ENCODE results near the gene HLA-DQB2. TPM values are rescaled to one million over a fixed set of nuclear protein-coding genes. Genes with fewer than 3 reads are reported as not detected.

Gene HLA-DQB2
- total and polyA plus RNA-seq, 10 of the 15 experiments (the other 5 are each of a cell fraction or from before 2014, with no cell fraction given), result 0.28 to 27.1 (median 8.0) TPM

DNA sequence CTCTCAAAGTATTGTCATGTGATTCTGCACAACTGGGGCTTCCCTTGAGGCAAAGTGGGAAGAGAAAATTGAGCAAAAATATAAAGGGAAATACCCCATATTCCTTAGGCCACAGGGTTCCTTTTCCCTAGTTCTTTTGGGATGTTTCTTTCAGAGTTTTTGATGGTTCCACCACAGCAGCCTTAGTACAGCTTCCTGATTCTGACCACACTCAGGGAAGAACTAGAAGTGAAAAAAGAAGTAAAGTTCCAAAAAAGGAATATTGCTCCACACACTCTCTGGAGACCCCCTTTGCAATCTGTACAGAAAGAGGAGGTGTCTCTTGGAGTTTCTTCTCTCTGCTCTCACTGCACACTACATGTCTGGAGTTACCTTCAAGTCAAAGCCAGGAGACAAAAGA, 50.1 kb downstream of the HLA-DQB2 start:
- RAD21 ChIA-PET (ENCODE audit: unreplicated experiment), result interaction anchor here (0.8 to 1.9 kb wide), 3 partner anchors 74 to 397 kb away, joined by 3 to 5 read pairs (median 3); no protein-coding TSS in a partner anchor
- Histone ChIP-seq H3K36me3 (ENCODE audit: control insufficient read depth in 2 of 2, insufficient read depth in 2 of 2, low read length in 1 of 2) (no peaks in the 10 kb centered on the region), H3K4me2 (ENCODE audit: control insufficient read depth, insufficient read depth) (no peak overlapping the region), H2AFZ (ENCODE audit: control insufficient read depth, low read depth, low read length) (no peak overlapping the region), H3K9me3 (replicated peaks; ENCODE audit: control insufficient read depth, insufficient read depth, low read length) (no peaks in the 10 kb centered on the region), H3K4me3 (no peak overlapping the region), H4K20me1 (ENCODE audit: control insufficient read depth, insufficient read depth) (no peaks in the 10 kb centered on the region), H3K27ac (ENCODE audit: control insufficient read depth, insufficient read depth) (no peak overlapping the region), H3K9ac (ENCODE audit: control insufficient read depth, insufficient read depth, low read length) (no peak overlapping the region), H3K4me1 (ENCODE audit: control insufficient read depth, insufficient read depth, low read length) (no peaks in the 10 kb centered on the region), H3K79me2 (ENCODE audit: control insufficient read depth, insufficient read depth, low read length) (no peaks in the 10 kb centered on the region), H3K27me3 (replicated peaks in 1 of 2; ENCODE audit: control insufficient read depth in 2 of 2, insufficient read depth in 2 of 2, low read length in 1 of 2) (no peaks in the 10 kb centered on the region)
- in situ Hi-C loops (cut with MboI), result no loop called here
- CTCF ChIA-PET, result interaction anchor here (1.1 to 3.6 kb wide), 3 partner anchors 74 to 299 kb away, joined by 3 to 21 read pairs (median 7); no protein-coding TSS in a partner anchor
- ATAC-seq, result no peak
- SMC1A ChIA-PET (ENCODE audit: uncharacterized antibody, unreplicated experiment), result interaction anchor here (0.6 to 3.4 kb wide), 4 partner anchors 12 to 167 kb away, joined by 3 to 20 read pairs (median 5); no protein-coding TSS in a partner anchor
- FAIRE-seq, result no peak
- no peak for DNase-seq (ENCODE audit: low read depth, low spot score)
- BruUV-seq (replicated peaks), result no TSS peak
- TF ChIP-seq MTA2 (IDR thresholded peaks at IDR 0.05; ENCODE audit: low read depth), result no peak
- TF ChIP-seq NRF1 (conservative IDR thresholded peaks at IDR 0.05; ENCODE audit: low read depth, low read length), result no peak
- no peak for TF ChIP-seq KDM1A (IDR thresholded peaks at IDR 0.05; ENCODE audit: borderline replicate concordance)
- no peak for TF ChIP-seq CREB1 (IDR thresholded peaks at IDR 0.05; ENCODE audit: low read depth)
- no peak for TF ChIP-seq SUZ12 (IDR thresholded peaks at IDR 0.05; ENCODE audit: unreplicated experiment)
- TF ChIP-seq FOXK2 (IDR thresholded peaks at IDR 0.05), result no peak
- no peak for TF ChIP-seq SUPT20H (IDR thresholded peaks at IDR 0.05; ENCODE audit: borderline replicate concordance, control insufficient read depth, low read depth, low read length)
- TF ChIP-seq ZNF24 (IDR thresholded peaks at IDR 0.05), result no peak
- TF ChIP-seq EGR1 (IDR thresholded peaks at IDR 0.05; ENCODE audit: borderline replicate concordance in 1 of 2, low read depth in 2 of 2, low read length in 2 of 2), result no peak
- TF ChIP-seq DPF2 (IDR thresholded peaks at IDR 0.05), result no peak
- TF ChIP-seq EZH2 (IDR thresholded peaks at IDR 0.05; ENCODE audit: borderline replicate concordance, control insufficient read depth, low read depth, low read length), result no peak
- no peak for TF ChIP-seq ZNF274 (IDR thresholded peaks at IDR 0.05; ENCODE audit: insufficient read depth, insufficient read length)
- TF ChIP-seq POLR2A (IDR thresholded peaks at IDR 0.05; ENCODE audit: low read depth, low read length), result no peak
- no peak for TF ChIP-seq ASH2L (IDR thresholded peaks at IDR 0.05; ENCODE audit: borderline replicate concordance, low read depth)
- TF ChIP-seq, protein P1, sequence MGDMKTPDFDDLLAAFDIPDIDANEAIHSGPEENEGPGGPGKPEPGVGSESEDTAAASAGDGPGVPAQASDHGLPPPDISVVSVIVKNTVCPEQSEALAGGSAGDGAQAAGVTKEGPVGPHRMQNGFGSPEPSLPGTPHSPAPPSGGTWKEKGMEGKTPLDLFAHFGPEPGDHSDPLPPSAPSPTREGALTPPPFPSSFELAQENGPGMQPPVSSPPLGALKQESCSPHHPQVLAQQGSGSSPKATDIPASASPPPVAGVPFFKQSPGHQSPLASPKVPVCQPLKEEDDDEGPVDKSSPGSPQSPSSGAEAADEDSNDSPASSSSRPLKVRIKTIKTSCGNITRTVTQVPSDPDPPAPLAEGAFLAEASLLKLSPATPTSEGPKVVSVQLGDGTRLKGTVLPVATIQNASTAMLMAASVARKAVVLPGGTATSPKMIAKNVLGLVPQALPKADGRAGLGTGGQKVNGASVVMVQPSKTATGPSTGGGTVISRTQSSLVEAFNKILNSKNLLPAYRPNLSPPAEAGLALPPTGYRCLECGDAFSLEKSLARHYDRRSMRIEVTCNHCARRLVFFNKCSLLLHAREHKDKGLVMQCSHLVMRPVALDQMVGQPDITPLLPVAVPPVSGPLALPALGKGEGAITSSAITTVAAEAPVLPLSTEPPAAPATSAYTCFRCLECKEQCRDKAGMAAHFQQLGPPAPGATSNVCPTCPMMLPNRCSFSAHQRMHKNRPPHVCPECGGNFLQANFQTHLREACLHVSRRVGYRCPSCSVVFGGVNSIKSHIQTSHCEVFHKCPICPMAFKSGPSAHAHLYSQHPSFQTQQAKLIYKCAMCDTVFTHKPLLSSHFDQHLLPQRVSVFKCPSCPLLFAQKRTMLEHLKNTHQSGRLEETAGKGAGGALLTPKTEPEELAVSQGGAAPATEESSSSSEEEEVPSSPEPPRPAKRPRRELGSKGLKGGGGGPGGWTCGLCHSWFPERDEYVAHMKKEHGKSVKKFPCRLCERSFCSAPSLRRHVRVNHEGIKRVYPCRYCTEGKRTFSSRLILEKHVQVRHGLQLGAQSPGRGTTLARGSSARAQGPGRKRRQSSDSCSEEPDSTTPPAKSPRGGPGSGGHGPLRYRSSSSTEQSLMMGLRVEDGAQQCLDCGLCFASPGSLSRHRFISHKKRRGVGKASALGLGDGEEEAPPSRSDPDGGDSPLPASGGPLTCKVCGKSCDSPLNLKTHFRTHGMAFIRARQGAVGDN (IDR thresholded peaks at IDR 0.05), result no peak
- no peak for TF ChIP-seq BCL11A (IDR thresholded peaks at IDR 0.05; ENCODE audit: low read depth, low read length)
- no peak for TF ChIP-seq ZBTB11 (CRISPR knock-in tag; IDR thresholded peaks at IDR 0.05)
- TF ChIP-seq LARP7 (IDR thresholded peaks at IDR 0.05), result no peak
- intact Hi-C loops (cut with micrococcal nuclease; ENCODE audit: unreplicated experiment), result no loop called here
- POLR2A ChIA-PET, result interaction anchor here (0.6 kb wide), 1 partner anchor 126 kb away, joined by 3 read pairs; no protein-coding TSS in a partner anchor

All from GM12878 (cell line).